ENCODE measurements around the gene RYR2.

The RYR2 gene

DNA sequence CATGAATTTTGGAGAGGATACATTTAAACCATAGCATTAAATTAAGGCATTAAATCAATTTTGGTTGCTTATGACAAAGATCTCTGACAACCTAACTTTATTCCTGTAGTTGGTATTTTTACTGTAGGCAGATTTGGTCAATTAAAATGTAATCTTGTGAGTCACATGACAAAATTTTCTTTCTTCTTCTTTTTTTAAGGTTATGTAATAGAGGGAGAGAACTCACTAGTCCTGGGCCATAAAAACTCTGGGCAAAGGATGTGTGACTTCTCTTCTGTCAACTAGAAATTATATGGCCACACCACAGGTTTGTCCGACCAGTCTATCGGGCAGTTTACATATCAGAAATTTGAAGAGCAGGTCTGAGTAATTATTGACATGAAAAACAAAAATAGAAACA lies 181.4 kb downstream of the RYR2 start:
- H3K27me3 Mint-ChIP-seq = peaks cover 24 to 29% of the 10 kb centered on the region in 2 donors
- H3K9me3 Mint-ChIP-seq = no peaks in the 10 kb centered on the region
- H3K36me3 Mint-ChIP-seq (ENCODE audit: insufficient read depth) = no peaks in the 10 kb centered on the region
- DNase-seq = no peak
- no peak for ATAC-seq (replicated peaks)
- no peaks in the 10 kb centered on the region for H3K4me1 Mint-ChIP-seq (ENCODE audit: low read depth in 2 of 2)
- H3K4me3 Mint-ChIP-seq = no peak overlapping the region
- no peak overlapping the region for H3K27ac Mint-ChIP-seq

DNA sequence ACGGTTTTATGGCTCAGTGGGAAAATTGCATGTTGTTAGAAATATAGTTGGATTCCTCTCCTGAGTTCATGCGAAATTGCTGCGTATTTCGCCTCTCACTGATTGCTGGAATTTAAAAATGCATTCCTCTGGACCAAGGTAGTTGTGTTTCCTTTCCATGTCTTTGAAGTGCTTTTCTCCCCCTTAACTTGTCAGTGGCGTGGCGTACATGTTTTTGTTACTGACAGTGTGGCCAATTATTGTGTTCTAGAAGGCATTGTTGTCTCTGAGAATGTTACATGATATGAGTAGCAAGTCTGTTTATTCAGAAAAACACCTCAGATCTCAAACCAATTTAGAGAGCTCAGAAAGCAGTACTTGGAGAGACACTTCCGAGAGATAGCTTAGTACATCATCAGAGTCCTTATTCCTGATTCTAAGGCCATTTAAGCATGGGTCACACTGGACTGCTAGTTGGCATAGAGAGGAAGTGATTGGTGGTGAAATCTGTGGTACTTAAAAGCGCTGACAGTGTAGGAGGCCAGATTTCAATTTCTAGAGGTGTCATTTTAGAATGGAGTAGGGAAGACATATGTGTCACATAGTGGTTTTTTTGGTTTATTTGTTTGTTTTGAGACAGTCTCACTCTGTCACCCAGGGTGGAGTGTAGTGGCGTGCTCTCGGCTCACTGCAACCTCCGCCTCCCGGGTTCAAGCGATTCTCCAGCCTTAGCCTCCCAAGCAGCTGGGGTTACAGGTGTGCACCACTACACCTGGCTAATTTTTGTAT lies 184.4 kb downstream of the RYR2 start:
- H3K36me3 Mint-ChIP-seq (ENCODE audit: insufficient read depth) = no peaks in the 10 kb centered on the region
- H3K27me3 Mint-ChIP-seq = peaks cover 9 to 12% of the 10 kb centered on the region in 2 donors
- H3K27ac Mint-ChIP-seq = no peak overlapping the region
- no peaks in the 10 kb centered on the region for H3K9me3 Mint-ChIP-seq
- ATAC-seq (replicated peaks) = no peak
- H3K4me1 Mint-ChIP-seq (ENCODE audit: low read depth in 2 of 2) = no peaks in the 10 kb centered on the region
- no peak overlapping the region for H3K4me3 Mint-ChIP-seq
- DNase-seq = no peak

DNA sequence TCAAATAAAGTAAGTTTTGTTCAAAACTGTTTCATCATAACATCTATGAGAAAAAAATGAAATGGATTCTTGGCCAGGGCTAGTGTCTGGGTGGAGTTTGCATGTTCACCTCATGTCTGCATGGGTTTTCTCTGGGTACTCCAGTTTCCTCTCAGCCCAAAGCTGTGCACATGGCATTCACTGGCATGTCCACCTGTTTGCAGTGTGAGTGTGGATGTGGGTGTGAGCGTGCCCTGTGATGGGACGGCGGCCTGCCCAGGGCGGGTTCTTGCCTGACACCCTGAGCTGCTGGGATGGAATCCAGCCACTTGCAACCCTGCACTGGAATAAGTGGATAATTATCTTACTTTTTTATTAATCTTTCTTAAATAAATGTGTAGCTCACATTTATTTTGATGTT lies 185.5 kb downstream of the RYR2 start:
- ATAC-seq (replicated peaks) (no peak), DNase-seq (no peak)
- no peaks in the 10 kb centered on the region for H3K9me3 Mint-ChIP-seq
- no peak overlapping the region for H3K27ac Mint-ChIP-seq
- no peaks in the 10 kb centered on the region for H3K4me1 Mint-ChIP-seq (ENCODE audit: low read depth in 2 of 2)
- H3K4me3 Mint-ChIP-seq = no peak overlapping the region
- H3K27me3 Mint-ChIP-seq = peaks cover 0 to 7% of the 10 kb centered on the region in 2 donors
- no peaks in the 10 kb centered on the region for H3K36me3 Mint-ChIP-seq (ENCODE audit: insufficient read depth)

DNA sequence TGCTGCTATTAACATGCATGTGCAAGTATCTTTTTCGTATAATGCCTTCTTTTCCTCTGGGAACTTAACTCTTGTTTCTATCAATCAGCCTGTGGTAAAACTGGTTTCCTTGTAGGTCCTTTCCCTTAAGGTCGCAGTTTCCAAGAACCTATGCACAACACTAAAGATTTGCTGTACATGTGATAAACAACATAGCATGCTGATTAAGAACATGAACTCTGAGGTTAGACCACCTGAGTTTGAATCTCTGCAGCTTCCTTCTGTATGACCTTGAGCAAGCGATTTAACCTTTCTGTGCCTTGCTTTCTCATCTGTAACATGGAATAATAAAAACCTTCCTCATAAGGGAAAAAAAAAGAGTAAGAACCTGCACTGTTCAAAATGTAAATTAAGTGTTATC lies 186.4 kb downstream of the RYR2 start:
- DNase-seq (no peak), ATAC-seq (replicated peaks) (no peak)
- no peak overlapping the region for H3K4me3 Mint-ChIP-seq
- H3K27me3 Mint-ChIP-seq = peaks cover 0 to 14% of the 10 kb centered on the region in 2 donors
- no peaks in the 10 kb centered on the region for H3K36me3 Mint-ChIP-seq (ENCODE audit: insufficient read depth)
- H3K9me3 Mint-ChIP-seq = no peaks in the 10 kb centered on the region
- no peak overlapping the region for H3K27ac Mint-ChIP-seq
- H3K4me1 Mint-ChIP-seq (ENCODE audit: low read depth in 2 of 2) = no peaks in the 10 kb centered on the region

DNA sequence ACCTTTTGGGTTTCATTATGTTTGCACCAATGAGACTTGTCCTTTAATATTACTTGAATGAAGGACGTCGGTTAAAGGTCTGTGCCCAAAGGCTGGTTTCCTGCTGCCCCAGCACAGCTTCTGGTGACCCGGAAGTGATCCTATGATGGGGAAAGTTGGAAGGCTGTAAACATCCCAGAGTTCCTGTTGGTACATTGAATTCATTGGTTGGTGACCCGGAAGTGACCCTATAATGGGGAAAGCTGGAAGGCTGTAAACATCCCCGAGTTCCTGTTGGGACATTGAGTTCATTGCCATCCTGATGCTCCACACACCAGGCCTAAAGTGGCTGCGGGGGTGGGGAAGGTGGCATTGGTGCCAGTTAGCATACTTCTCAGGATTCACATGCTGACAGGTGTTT lies 187.3 kb downstream of the RYR2 start:
- H3K4me3 Mint-ChIP-seq = no peak overlapping the region
- peaks cover 6 to 18% of the 10 kb centered on the region in 2 donors for H3K27me3 Mint-ChIP-seq
- H3K9me3 Mint-ChIP-seq = no peaks in the 10 kb centered on the region
- H3K4me1 Mint-ChIP-seq (ENCODE audit: low read depth in 2 of 2) = no peaks in the 10 kb centered on the region
- H3K27ac Mint-ChIP-seq = no peak overlapping the region
- ATAC-seq (replicated peaks) (no peak), DNase-seq (no peak)
- no peaks in the 10 kb centered on the region for H3K36me3 Mint-ChIP-seq (ENCODE audit: insufficient read depth)

DNA sequence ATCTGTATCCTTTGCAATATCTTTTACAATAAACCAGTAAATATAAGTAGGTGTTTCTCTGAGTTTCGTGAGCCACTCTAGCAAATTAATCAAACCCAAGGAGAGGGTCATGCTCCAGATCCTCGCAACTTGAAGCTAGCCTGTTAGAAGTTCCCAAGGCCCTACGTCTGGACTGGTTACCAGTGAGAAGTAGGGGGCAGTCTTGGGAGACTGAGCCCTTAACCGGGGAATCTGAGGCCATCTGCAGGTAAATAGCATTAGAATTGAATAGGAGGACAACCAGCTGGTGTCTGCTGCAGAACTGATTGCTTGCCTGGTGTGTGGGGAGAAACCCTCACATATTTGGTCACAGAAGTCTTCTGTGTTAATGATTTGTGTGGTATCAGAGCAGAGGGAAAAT lies 190.5 kb downstream of the RYR2 start:
- Mint-ChIP-seq H3K36me3 (ENCODE audit: insufficient read depth) (no peaks in the 10 kb centered on the region), H3K4me1 (ENCODE audit: low read depth in 2 of 2) (no peaks in the 10 kb centered on the region), H3K9me3 (peaks cover 0 to 2% of the 10 kb centered on the region in 2 donors), H3K27ac (no peak overlapping the region), H3K27me3 (peaks cover 15 to 24% of the 10 kb centered on the region in 2 donors), H3K4me3 (no peak overlapping the region)
- DNase-seq (no peak), ATAC-seq (replicated peaks) (no peak)

DNA sequence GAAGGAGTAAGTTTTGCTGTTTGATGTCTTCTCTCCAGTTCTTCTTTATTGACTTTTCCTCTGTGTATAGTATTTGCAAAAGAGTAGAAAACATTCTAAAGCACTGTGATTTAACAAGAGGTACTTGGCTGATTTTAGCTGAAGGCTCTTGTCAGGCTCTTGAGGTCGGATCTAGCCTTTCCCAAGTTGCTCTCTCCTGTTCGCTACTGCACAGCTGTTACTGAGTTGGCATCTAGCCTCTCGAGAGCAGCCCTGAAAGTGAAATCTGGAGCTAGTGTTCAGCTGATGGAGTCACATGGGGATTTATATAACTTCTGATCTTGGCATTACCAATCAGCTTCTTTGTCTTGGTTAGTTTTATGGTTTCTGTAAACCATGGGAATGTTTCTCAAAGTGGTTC lies 193.1 kb downstream of the RYR2 start:
- H3K4me1 Mint-ChIP-seq (ENCODE audit: low read depth in 2 of 2) = no peaks in the 10 kb centered on the region
- H3K9me3 Mint-ChIP-seq = peaks cover 0 to 2% of the 10 kb centered on the region in 2 donors
- ATAC-seq (replicated peaks) = no peak
- no peaks in the 10 kb centered on the region for H3K36me3 Mint-ChIP-seq (ENCODE audit: insufficient read depth)
- no peak overlapping the region for H3K4me3 Mint-ChIP-seq
- DNase-seq = no peak
- no peak overlapping the region for H3K27ac Mint-ChIP-seq
- peaks cover 23 to 35% of the 10 kb centered on the region in 2 donors for H3K27me3 Mint-ChIP-seq

DNA sequence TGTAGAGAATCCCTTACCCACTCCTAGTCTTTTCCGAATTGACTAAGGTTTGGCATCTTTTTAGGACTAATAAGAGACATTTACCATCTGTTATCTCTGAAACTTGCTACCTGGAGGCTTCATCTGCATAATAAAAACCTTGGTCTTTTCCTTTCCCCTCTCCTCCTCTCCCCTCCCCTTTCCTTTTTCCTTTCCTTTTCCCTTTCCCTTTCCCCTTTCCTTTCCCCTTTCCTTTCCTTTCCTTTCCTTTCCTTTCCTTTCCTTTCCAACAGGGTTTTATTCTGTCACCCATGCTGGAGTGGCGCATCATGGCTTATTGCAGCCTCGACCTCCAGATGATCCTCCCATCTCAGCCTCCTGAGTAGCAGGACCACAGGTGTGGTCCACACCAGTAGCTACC lies 195.7 kb downstream of the RYR2 start:
- Mint-ChIP-seq H3K36me3 (ENCODE audit: insufficient read depth) (no peaks in the 10 kb centered on the region), H3K9me3 (peaks cover 0 to 2% of the 10 kb centered on the region in 2 donors), H3K27me3 (peaks cover 25 to 32% of the 10 kb centered on the region in 2 donors), H3K4me3 (no peak overlapping the region), H3K27ac (no peak overlapping the region), H3K4me1 (ENCODE audit: low read depth in 2 of 2) (no peaks in the 10 kb centered on the region)
- no peak for ATAC-seq (replicated peaks)
- DNase-seq = no peak

DNA sequence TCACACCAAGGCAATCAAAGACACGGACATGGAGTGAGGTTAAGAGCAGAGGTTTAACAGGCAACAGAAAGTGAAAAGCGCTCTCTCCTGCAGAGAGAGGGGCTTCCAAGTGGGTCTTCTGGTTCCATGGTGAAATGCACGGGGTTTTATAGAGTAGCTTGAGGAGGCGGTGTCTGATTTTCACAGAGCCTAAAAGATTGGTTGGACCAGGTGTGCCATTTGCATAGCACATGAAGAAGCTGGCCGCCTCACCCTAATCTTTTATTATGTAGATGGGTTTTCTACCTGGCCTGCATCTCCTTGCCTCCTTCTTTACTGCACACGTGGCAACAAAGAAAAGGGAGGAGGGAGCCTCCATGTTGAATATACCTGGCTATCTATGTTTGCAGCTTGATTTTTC lies 197.3 kb downstream of the RYR2 start:
- H3K27me3 Mint-ChIP-seq = peaks cover 31 to 32% of the 10 kb centered on the region in 2 donors
- H3K36me3 Mint-ChIP-seq (ENCODE audit: insufficient read depth) = no peaks in the 10 kb centered on the region
- no peak for ATAC-seq (replicated peaks)
- H3K27ac Mint-ChIP-seq = no peak overlapping the region
- DNase-seq = no peak
- H3K9me3 Mint-ChIP-seq = peaks cover 0 to 2% of the 10 kb centered on the region in 2 donors
- no peak overlapping the region for H3K4me3 Mint-ChIP-seq
- no peaks in the 10 kb centered on the region for H3K4me1 Mint-ChIP-seq (ENCODE audit: low read depth in 2 of 2)

DNA sequence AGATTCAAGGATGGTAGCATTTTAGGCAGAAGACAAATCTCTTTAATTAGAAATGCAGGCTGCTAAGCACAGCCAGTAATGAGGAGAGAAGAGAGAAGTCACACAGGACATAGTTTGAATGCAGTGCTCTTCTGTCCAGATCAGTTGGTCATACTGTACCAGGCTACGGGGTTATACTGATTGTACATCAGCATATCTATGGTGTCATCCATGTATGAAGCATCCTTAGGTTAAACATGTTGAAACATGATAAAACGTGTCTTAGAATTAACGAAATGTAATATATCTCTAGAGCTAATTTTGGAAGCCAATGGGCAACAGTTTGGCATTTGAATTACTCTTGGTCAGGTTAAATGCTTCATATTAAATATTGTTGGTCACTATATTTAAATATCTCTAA lies 199.1 kb downstream of the RYR2 start:
- DNase-seq = no peak
- Mint-ChIP-seq H3K27ac (no peak overlapping the region), H3K4me3 (no peak overlapping the region), H3K9me3 (no peaks in the 10 kb centered on the region), H3K27me3 (peaks cover 23 to 28% of the 10 kb centered on the region in 2 donors), H3K4me1 (ENCODE audit: low read depth in 2 of 2) (no peaks in the 10 kb centered on the region), H3K36me3 (ENCODE audit: insufficient read depth) (no peaks in the 10 kb centered on the region)
- no peak for ATAC-seq (replicated peaks)

DNA sequence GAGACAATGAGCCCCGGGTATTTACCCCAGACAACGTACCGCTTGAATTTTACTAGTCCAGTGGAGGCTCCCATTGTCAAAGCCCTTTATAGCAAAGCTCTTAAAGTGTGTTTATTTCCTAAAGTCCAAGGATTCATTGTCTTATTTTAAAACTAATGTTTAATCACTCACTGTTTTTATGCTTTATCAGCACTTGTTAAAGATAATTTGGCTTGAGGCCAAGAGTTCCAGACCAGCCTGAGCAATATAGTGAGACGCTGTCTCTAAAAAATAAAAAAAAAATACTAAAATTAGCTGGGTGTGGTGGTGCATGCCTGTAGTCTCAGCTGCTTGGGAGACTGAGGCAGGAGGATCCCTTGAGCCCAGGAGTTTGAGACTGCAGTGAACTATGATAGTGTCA lies 202.8 kb downstream of the RYR2 start:
- Mint-ChIP-seq H3K4me1 (ENCODE audit: low read depth in 2 of 2) (no peaks in the 10 kb centered on the region), H3K27me3 (peaks cover 12 to 19% of the 10 kb centered on the region in 2 donors), H3K4me3 (no peak overlapping the region), H3K36me3 (ENCODE audit: insufficient read depth) (no peaks in the 10 kb centered on the region), H3K9me3 (no peaks in the 10 kb centered on the region), H3K27ac (no peak overlapping the region)
- DNase-seq (no peak), ATAC-seq (replicated peaks) (no peak)

DNA sequence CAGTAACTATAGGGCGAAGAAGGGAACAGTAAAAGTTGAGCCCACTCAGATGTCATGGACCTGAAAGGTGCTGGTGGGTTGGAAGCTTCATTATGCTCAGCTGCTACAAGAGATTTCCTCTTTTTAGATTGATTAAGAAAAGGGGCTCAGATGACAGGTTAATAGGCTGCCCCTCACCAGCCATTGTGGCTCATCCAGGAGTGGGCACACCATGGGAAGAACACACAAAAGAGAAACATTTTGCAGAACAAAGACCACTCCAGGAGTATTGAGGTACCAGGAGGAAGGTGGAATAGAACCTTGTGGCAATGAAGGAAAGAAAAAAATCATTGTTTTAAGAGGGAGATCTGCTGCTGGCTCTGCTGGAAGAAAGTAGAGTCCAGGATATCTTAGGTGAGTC lies 205.5 kb downstream of the RYR2 start:
- Mint-ChIP-seq H3K27me3 (peaks cover 12 to 19% of the 10 kb centered on the region in 2 donors), H3K36me3 (ENCODE audit: insufficient read depth) (no peaks in the 10 kb centered on the region), H3K4me1 (ENCODE audit: low read depth in 2 of 2) (no peaks in the 10 kb centered on the region), H3K27ac (no peak overlapping the region), H3K9me3 (no peaks in the 10 kb centered on the region), H3K4me3 (no peak overlapping the region)
- no peak for DNase-seq
- no peak for ATAC-seq (replicated peaks)

DNA sequence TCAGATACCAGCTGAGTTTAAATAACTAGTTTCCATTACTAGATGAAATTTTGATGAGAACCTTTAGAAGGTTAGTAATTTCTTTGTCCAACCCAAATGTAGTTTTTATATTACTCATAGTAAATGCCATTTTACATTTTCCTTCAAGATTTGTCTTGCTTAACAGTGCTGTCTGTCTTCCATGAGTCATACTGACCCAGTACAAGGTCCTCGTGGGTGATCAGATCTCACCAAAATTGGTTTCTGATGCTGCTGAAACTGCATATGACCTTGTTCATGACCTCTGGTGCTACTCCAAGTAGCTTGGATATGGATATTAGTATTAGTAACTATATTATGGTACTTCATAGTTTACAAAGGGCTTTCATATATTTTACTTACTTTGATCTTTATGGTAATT lies 207.1 kb downstream of the RYR2 start:
- Mint-ChIP-seq H3K27me3 (peaks cover 4 to 5% of the 10 kb centered on the region in 2 donors), H3K27ac (no peak overlapping the region), H3K9me3 (no peaks in the 10 kb centered on the region), H3K4me3 (no peak overlapping the region), H3K4me1 (ENCODE audit: low read depth in 2 of 2) (no peaks in the 10 kb centered on the region), H3K36me3 (ENCODE audit: insufficient read depth) (no peaks in the 10 kb centered on the region)
- no peak for DNase-seq
- ATAC-seq (replicated peaks) = no peak

DNA sequence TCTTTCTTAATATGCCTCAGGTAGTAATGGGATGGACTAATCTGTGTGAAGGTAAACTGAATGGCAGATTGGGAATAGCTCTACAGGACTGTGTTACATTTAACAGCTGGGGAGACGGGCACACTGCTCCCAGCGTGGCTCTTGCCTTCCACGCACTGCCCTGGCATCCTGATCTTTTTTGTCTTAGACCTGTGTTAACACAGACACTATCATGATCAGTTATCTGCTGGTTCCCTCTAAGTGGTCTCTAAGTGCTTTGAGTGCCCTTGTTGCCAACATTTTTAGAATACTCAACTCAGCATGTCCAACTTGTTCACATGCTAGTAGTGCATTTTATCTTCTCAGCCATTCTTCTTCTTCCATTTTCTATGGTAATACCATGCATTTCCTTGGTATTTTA lies 208.1 kb downstream of the RYR2 start:
- H3K4me3 Mint-ChIP-seq = no peak overlapping the region

More for the DNA sequence above, 208.1 kb downstream of the RYR2 start:
- ATAC-seq (replicated peaks) (no peak), DNase-seq (no peak)
- Mint-ChIP-seq H3K36me3 (ENCODE audit: insufficient read depth) (no peaks in the 10 kb centered on the region), H3K27ac (no peak overlapping the region), H3K9me3 (no peaks in the 10 kb centered on the region), H3K27me3 (peaks cover 0 to 5% of the 10 kb centered on the region in 2 donors), H3K4me1 (ENCODE audit: low read depth in 2 of 2) (no peaks in the 10 kb centered on the region)
